Inflammatory macrophage treated with lipopolysaccharide for 4 hours (primary cell): ENCODE measurements around the gene NR4A1.

ENCODE experiments used
- DNase-seq: peaks from one replicate; pipeline ENCODE4 v3.0.0-alpha.2; 2020

The NR4A1 gene

DNA sequence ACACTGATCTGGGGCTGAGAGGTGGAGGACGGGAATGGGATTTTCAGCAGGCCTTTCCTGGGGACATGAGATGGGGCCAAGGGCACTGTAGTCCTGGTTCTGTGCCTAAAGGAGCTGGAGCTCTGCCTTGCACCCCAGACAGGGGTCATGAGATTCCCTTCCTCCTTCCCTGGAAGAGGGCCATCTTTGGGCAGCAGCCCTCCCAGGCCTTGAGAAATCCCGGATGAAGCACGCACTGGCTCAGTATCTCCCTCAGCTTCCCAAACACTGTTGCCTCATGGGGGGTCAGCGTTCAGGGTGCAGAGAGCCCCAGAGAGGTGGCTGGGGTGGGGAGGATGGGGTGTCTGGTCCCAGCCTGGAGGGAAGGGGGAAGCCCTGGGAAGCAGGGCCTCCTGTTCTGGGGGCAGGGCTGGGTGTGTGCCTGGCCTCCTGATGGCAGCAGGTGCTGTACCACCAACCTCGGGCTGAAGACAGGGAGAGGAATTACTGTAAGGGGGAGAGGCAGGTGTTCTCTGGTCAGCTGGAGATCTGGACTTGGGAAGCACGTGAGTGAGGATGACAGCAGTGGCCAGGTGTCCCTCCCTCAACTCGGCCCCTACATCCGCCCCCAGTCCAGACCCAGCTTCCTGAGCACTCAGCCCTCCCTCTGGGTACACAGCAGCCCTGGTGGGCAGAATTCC, 8.4 kb upstream of the NR4A1 start:
- DNase-seq = no peak

DNA sequence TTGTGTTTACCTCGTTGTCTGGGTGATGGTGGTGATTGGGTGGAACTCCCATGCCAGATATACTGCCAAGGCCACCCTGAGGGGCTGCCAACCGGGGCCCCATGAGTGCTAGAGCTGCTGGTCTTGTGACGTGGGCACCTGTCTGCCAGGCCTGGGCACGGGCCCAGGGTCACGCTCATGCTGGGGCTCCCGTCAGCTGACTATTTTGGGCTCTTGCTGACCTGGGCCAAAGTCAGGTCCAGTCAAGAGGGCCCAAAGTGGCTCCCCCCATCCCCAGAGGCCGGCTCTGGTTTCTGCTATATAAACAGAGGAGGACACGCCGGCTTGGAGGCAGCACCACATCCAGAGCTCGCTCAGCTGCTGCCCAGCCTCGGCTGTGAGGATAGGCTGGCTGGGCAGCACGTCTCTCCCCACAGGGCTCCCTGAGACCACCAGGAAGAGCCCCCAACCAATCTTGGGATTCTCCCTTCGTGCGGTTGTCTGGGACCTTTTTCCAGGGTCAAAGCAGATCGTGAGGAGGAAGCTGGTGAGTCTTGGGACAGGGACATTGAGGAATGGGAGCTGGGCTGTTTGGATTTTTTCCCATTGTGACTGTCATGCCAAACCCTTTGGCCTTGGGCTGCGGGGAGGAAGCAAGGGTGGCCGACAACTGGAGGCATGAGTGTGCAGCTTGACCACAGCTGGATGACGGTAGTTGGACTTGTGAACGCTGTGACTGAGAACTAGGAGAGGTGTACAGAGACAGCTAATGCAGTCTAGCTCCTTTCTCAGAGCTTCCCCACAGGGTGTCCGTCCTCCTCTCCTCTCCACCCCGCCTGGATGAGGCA, 7.6 kb upstream of the NR4A1 start:
- DNase-seq = no peak

DNA sequence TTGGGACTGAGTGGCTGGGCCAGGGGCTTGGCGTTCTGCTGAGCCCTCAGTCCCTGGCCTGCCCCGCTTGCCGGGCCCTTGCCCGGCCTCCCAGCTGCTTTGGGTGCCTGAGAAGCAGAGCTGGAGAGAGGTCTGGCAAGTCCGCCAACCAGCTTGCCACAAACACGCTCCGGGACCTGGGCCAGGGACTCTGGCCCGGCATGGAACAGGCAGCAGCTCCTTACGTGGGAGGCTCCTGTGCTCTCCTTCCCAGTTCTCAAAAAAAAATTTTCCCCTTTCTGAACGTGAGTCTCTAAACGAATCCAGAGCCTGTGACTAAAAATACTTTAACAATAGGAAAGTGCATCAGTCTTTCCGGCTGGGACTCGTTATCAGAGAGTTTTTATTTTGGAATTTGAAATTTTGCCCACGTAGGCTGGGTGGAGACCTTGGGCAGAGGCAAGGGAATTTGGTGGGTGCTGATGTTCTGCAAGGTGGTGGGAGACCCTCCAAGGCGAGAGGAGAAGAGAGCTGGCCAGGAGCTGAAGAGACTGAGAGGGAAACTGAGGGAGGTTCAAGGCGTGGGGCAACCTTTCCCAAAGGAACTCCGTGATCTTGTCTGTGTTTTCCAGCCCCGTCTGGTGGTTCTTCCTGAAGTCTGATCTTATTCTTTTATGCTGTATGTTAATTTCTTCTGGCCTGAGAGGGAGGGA, 6.8 kb upstream of the NR4A1 start:
- DNase-seq = no peak

DNA sequence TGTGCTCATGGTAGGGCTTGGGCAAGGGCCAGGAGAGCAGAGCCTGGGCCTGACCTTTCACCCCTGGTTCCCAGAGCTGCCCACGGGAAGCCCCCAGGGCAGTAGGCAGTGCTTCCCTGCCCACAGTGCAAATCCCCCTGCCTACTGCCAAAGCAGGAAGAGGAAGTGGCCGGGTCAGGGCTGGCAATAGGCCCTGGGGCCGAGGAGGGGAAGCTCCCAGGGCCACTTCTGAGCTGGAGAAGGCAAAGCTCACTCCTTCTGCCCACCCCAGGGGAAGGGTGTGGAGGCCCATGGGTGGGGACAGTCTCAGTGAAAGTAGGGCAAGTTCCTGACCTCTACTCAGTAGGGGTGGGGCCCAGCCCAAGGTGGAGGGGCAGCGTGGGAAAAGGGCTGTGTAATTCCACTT, 5.4 kb upstream of the NR4A1 start:
- DNase-seq = peak; percentile 85

DNA sequence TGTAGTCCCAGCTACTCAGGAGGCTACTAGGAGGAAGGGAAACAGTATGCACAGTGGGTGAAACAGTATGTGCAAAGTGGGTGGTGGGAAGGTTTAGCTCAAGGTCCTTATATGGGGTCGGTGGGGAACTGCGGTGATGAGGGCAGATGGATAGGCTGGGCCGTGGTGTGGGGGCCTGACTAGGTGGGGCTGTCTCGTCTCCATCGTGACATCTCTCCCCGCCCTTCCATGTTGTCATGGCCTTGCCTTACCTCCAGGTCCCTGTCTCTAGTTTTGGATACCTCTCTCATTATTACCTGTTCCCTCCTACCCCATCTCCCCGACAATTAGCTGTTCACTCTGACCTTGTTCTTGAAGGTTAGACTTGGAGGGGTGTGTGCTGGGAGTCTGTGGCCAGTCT, 4.4 kb upstream of the NR4A1 start:
- DNase-seq = no peak

DNA sequence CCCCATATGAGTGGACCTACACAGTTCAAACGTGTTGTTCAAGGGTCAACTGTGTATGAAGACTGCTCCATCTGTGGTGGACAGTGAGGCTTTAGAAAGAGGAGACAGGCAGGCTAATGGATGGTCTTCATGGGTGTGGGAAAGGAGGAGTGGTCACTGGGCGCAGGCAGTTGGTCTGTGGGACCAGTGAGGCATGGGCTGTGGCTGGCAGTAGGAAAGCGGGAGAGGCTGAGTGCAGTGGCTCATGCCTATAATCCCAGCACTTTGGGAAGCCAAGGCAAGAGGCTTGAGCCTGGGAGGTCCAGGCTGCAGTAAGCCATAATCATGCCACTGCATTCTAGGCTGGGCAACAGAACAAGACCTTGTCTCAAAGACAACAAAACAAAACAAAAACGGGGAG, 2.0 kb upstream of the NR4A1 start:
- DNase-seq = no peak

DNA sequence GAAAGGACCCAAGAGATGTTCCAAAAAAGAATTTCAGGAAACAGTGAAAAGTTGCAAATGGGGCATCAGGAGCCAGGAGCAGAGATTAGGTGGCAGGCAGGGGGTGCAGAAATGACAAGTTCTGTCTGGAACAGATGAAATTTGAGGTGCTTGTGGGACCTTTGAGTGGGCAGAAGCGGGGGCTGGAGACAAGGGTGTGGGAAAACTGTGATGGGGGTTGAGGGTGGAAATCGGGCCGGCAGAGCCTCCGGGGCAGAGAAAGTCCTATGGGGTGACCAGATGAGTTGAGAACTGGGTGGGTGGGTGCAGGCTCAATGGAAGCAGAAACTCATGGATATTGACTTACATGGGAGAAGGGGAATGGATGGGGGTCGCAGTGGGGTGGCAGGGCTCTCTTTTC, 1.6 kb upstream of the NR4A1 start:
- DNase-seq = no peak

DNA sequence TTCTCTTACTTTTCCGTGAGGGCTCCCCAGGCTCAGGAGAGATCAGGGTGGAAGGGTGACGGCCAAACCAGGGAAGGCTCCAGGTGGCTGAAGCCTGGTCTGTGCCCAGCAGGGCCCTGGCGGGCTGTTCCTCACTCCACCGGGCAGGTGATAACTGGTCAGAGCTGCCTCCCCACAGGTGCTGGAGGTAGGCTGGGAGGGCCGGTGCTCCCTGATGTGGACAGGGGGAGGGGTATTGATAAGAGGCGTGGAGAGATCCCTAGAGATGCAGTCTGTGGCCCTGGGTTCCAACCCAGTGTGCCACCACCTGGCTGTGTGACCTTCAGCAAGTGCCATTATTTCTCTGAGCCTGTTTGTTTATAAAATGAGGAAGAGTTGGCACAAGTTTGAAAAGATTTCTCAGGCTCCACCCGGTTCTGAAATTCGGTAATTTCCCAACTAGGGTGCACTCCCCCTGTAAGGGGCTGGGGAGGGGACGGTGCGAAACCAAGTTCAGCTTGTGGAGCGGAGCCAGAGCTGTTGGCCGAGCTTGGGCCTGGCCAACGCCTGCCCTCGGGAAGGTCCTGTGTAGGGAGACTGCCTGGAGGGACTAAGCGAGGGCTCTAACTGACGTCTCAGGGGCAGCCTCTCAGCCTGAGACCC, 1.0 kb upstream of the NR4A1 start:
- peak; percentile 84 for DNase-seq

DNA sequence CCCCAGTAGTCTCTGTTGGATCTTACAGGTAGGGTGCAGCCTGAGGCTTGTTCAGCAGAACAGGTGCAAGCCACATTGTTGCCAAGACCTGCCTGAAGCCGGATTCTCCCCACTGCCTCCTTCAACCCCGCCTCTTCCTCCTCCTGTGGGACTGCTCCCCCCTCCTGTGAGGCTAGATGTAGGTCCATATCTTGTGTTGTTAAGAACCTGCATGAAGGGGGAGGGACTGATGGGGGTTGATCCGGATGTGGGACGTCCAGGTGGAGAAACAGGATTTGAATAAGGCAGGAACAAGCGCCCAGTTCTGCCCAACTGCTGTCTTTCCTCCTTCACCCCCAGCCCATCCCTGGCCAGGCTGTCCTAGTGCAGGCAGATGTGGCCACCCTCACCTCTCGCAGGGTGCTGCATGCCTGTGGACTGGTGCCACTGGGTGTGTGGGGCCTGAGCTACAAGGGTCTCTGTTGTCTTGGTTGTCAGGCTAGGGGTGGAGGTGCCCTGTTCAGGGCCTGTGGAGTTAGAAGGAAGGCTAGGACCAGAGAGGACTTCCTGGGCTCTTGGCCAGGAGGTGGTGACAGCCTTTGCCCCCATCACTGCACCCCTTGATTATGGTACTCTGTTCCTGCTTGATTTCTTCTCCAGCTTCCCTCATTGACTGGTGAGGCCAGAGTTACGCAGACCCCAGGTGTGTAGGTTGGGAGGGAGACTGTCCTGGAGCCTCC, 1.4 kb downstream of the NR4A1 start:
- DNase-seq = no peak

DNA sequence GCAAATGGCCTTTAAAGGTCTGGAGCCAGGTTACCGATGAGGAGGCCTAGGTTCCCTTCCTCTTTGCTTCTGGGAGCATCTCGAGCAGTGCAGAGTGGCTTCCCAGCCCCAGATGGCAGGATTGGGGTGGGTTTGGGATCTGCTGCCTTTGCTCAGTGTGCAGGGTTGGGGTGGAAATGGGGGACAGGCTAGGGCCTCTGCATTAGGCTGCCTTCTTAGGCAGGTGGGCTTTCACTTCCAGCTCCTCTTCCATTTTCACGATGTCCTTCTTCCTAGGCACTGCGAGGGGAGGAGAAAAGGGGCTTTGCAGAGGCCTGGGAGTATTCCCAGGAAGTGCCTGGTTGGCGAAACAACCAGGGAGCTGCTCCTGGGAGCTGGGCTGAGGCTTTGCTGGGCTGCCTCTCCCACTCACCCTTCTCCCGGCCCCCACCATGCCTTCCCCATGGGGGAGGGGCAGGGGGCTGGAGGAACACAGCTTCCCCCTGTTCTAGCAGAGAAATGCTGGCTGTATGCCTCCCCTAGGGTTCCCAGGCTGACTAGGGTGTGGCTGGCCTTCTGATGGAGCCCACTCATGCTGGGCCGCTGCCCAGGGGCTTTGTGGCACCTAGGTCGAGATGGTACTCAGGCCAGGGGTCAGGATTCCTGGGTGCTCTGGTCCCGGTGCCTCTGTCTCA, 2.4 kb downstream of the NR4A1 start:
- DNase-seq = no peak

DNA sequence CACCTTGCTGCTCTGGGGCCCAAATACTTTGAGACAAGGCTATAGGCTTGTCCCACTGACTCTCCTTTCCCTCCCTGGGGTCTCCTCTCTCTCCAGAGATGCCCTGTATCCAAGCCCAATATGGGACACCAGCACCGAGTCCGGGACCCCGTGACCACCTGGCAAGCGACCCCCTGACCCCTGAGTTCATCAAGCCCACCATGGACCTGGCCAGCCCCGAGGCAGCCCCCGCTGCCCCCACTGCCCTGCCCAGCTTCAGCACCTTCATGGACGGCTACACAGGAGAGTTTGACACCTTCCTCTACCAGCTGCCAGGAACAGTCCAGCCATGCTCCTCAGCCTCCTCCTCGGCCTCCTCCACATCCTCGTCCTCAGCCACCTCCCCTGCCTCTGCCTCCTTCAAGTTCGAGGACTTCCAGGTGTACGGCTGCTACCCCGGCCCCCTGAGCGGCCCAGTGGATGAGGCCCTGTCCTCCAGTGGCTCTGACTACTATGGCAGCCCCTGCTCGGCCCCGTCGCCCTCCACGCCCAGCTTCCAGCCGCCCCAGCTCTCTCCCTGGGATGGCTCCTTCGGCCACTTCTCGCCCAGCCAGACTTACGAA, 3.1 kb downstream of the NR4A1 start:
- DNase-seq = no peak

DNA sequence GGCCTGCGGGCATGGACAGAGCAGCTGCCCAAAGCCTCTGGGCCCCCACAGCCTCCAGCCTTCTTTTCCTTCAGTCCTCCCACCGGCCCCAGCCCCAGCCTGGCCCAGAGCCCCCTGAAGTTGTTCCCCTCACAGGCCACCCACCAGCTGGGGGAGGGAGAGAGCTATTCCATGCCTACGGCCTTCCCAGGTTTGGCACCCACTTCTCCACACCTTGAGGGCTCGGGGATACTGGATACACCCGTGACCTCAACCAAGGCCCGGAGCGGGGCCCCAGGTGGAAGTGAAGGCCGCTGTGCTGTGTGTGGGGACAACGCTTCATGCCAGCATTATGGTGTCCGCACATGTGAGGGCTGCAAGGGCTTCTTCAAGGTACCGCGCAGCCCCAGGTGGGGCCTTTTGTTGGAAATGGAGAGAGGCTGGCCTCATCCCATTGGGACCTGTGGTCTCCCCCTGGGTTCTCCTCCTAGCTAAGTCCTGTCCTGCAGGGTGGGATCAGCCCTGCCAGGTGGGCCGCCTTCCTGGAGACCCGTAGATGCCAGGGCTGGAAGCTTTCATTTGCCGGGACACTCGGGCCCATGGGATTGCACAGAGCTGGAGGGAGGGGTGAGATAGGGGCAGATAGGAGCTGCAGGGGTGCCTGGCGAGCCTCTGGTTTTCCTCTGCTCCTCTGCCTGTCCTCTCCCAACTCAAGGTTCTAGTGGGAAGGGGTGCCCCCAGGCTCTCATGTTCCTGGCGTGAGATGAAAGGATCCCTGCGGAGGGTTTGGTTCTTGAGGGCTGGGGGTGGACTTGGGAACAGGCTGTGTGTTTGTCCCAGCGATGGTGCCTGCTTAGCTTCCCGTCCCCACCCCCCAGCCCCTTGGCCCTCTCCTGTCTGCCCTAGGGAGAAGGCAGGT, 3.8 kb downstream of the NR4A1 start:
- DNase-seq = no peak

DNA sequence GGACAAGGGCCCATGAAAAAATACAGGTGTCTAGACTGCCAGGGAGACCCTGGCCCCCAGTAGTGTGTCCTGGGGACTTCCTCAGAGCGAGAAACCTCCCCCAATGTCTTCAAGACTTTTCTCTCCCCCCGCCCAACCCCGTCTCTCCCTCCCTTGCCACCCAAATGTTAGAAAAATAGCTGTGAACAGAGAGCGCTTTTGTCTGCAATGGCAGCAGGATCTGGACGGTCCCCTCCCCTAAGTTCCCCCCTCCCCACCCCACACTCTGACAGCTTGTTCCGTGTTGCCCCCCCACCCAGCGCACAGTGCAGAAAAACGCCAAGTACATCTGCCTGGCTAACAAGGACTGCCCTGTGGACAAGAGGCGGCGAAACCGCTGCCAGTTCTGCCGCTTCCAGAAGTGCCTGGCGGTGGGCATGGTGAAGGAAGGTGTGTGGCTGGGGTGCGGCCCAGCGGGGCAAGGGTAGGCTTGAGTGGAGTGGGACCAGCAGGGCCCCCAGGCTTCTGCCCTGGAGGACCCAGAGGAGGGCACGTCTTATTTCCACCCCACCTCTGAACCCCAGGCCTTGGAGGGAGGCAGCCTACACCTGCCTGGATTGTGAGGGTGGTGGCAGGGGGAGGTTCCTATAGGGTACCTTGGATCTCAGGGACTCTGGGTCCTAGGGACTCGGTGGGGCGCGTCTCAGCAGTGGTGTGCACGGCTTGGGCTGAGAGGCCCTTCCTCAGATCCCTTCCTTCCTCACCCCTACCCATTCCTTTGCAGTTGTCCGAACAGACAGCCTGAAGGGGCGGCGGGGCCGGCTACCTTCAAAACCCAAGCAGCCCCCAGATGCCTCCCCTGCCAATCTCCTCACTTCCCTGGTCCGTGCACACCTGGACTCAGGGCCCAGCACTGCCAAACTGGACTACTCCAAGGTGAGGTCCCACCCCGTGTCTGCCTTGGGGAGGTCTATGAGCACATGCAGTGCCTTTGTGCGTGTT, 4.8 kb downstream of the NR4A1 start:
- DNase-seq = no peak

DNA sequence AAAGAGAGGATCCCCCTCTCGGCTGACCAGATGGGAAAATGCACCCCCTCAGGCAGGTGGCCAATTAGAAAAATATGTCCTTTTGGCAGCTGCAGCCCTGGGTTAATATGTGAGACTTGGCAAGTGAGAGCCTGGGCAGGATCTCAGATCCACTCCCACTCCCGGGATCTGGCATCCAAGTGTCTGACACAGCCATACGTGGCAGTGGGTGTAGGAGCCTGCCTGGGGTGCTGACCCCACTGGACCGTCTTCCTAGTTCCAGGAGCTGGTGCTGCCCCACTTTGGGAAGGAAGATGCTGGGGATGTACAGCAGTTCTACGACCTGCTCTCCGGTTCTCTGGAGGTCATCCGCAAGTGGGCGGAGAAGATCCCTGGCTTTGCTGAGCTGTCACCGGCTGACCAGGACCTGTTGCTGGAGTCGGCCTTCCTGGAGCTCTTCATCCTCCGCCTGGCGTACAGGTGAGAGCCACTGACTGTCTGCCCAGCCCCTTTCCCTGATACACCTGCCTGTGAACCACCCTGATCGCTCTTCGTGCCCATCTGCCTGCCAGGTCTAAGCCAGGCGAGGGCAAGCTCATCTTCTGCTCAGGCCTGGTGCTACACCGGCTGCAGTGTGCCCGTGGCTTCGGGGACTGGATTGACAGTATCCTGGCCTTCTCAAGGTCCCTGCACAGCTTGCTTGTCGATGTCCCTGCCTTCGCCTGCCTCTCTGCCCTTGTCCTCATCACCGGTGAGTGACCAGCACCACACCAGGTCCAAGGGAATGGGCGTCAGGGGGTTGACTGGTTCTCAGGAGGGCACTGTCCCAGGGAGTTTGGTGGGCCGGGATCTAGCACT, 5.8 kb downstream of the NR4A1 start:
- no peak for DNase-seq

DNA sequence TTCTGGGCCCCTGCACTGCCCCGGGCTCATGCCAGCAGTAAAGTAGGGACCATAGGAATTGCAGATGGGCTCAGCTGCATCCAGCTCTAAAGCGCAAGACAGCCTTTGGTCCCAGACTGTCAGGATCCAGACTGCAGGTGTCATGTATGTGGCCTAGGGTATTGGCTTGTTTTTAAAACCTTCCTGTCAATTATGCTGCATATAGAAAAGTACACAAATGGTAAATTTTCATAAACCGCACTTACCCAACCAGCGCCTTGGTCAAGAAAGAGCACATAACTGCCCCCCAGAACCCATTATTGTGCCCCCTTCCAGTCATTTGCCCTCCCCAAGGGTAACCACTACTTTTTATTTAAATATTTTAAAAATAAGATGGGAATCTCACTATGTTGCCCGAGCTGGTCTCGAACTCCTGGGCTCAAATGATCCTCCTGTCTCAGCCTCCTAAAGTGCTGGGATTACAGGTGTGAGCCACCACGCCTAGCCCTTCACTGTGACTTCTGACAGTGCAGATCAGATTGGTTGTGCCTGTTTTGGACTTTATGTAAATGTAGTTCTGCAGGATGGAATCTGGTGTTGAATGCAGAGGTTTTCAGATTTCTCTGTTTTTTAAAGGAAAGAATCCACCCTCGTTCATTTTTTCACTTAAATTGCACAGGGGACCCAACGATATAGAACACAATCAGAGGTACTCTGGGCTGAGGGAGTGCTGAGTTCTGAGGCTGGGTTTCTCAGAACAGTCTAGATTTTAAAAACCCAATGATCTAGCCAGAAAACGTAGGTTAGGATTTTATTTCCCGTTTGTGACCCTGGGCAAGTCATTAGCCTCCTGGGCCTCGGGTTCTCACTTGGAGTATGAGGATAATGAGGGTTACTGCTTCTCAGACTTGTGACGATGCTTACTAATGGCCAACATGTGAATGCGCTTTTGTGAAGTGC, 6.7 kb downstream of the NR4A1 start:
- DNase-seq = no peak

DNA sequence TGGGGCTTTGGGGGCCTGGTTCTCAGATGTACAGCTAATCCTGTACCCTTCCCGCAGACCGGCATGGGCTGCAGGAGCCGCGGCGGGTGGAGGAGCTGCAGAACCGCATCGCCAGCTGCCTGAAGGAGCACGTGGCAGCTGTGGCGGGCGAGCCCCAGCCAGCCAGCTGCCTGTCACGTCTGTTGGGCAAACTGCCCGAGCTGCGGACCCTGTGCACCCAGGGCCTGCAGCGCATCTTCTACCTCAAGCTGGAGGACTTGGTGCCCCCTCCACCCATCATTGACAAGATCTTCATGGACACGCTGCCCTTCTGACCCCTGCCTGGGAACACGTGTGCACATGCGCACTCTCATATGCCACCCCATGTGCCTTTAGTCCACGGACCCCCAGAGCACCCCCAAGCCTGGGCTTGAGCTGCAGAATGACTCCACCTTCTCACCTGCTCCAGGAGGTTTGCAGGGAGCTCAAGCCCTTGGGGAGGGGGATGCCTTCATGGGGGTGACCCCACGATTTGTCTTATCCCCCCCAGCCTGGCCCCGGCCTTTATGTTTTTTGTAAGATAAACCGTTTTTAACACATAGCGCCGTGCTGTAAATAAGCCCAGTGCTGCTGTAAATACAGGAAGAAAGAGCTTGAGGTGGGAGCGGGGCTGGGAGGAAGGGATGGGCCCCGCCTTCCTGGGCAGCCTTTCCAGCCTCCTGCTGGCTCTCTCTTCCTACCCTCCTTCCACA, 7.6 kb downstream of the NR4A1 start:
- no peak for DNase-seq
